OCI-M2 (cell line): ENCODE results near the gene FAM193B.
A peak's percentile ranks its signal among the peaks of the same experiment; 100 is the strongest.

Source experiments
- DNase-seq: peaks from one replicate; lab custom pipeline; 2025; ENCODE audit not compliant: unreplicated experiment; lab: John Stamatoyannopoulos, UW

The FAM193B gene

DNA sequence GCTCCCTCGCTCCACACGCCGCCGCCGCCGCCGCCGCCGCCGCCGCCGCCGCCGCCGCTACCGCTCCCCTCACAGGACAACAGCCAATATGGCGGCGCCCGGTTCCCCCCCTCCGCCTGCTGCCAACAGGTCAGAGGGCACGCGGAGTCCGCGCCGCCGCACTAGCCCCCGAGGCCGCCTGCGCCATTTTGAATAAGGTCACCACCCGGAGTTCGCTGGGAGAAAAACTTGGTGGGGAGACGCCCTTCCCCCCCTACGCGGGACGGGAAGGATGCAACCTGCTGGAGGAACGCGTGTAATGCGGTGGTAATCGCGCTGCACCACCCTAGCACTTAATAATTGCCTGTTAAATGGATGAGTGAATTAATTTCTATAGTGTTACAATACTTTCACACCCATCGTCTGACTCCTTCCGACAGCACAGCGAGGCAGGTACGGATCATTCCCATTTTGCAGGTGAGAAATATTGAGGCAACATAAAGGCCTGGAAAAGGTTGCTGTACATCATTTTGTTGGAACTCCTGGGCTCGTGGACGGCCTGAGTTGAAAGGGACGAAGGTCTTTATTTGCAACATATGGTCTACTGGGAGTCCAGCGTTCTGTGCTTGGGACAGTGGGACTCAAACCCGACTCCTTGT, at the start of gene FAM193B:
Gene FAM193B (minus strand): TSS at position 90 of the 638 bp plus-strand sequence. CDS start 105 bp downstream, outside the sequence.
- DNase-seq: peak; percentile 29

DNA sequence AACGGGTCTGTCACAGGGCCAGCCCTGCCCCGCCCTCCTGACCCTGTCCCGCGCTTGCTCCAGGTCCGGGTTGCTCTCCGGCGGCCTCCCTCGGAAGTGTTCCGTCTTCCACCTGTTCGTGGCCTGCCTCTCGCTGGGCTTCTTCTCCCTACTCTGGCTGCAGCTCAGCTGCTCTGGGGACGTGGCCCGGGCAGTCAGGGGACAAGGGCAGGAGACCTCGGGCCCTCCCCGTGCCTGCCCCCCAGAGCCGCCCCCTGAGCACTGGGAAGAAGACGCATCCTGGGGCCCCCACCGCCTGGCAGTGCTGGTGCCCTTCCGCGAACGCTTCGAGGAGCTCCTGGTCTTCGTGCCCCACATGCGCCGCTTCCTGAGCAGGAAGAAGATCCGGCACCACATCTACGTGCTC, 49.8 kb upstream of the FAM193B start:
- no peak for DNase-seq

DNA sequence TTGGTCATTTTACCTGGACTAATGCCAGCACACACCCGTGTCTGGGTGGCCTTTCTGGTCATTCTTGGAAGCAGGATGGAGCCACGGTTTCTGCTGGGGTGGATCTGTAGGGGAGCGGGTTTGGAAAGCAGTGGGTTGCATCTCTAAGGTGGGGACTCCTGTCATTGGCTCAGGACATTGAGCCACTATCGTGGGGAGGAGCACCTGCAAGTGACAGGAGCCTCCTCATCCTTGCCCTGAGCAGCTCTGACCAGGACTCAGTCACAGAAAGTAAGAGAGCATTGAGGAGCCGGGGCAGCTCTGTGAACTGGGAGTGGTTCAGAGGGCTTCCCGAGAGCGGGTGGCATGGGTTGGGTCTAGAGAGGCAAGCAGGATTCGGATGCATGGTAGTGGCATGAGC, 49.3 kb upstream of the FAM193B start:
- DNase-seq: no peak

DNA sequence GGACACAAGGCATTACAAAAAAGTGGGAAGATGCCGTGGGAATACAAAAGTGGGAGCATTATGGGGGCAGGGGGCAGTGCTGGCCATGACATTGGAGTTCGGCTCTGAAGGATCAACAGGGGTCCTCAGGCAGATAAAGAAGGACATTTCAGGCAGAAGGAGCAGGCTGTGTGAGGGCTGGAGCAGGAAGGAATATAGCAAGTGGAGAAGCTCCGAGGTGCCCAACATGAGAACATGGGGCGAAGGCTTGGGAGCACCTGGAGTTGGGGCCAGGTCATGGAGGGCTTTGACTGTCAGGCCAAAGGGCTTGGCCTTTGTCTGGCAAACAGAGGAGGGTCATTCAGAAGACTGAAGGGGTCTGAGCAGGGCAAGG, 48.1 kb upstream of the FAM193B start:
- DNase-seq: no peak

GRCh38 chr5:177601577-177602457, 47.5 kb upstream of the FAM193B start:
- DNase-seq: no peak

DNA sequence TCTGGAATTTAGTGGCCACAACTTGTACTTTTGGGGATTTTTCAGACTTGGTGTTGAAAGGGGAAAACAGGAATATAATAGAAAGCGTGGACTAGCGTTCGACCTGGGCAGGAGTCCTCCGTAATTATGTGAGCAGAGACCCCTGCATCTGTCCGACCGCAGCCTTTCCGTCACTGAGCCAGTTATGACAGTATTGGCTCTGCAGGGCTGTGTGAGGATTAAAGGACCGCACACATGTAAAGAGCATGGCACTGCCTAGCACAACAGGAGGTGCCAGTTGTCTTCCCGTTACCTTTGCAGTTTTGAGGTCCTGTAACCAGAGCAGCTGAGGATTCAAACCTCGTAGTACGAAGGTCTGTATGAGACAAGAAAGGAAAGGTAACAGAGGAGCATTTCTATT, 46.8 kb upstream of the FAM193B start:
- DNase-seq: no peak

DNA sequence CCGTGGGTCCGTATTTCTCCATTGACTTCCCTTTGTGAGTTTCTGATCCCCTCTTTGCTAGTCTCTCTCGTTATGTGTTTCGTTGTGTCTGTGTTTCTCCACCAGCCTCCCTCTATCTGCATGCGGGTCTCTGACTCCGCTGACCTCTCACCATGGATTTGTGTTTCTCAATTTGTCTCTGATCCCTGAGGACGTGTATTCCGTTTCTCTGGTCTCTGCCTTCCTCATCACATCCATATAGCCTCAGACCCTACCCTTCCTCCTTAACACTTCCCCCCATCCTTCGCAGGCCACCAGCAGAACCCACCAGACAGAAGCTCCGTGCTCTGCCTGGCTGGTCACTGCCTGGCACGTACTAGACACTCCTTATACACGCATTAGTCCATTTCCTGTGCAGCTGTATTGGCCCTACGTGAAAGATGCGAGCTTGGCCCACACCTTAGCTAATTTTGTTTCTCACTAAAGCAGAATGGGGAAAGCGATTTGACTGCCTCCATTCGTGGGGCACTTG, 46.2 kb upstream of the FAM193B start:
- no peak for DNase-seq

DNA sequence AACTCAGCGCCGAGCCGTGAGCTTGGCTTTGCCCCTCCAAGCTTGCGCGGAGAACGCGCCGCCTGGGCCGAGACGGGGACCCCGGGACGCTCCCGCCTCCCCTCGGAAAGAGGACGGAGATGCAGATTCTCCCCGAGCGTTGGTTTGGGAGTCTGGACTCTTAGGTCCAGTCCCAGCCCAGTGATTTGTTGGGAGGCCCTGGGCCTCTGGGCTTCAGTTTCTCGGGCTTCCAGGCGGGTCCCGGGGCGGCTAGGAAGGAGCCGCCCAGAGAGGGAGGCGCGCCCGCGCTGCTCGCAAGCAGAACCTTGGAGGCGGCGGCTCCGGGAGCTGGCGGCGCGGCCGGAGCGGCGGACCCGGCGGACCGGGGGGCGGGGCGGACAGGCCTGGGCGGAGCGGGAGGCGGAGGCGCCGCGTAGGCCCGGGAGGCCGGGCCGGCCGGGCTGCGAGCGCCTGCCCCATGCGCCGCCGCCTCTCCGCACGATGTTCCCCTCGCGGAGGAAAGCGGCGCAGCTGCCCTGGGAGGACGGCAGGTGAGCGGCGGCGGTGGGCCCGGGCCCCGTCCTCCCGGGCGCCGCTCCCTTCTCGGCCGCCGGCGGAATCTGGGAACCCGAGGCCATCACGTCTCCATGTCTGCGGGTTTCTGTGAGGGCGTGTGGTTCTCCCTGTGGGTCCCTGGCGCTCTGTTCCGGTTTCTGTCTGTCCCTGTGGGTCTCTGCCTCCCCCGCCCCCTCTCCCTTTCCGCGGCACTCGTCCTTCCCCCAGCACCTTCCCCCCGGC, 45.6 kb upstream of the FAM193B start, which contains the start of gene B4GALT7:
Gene B4GALT7 (plus strand): TSS at position 402 of the 777 bp plus-strand sequence. CDS start 79 bp downstream, at position 481.
- no peak for DNase-seq

DNA sequence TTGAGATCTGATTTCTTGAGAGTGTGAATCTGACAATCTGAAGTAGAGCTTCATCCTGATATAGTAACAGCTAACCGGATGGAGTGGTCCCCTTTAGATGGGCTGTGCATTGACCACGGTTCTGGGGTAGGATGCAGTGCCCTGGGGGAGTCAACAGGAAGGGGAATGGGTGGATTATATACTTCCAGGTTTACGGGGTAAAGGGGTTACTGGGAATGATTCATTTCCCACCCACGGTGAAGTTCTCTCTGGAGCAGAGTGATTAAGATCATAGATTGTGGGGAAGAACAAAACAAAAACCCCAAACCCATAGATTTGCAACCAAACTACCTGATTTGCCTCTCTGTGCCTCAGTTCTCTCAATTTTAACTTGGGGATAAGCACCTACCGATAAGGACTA, 44.1 kb upstream of the FAM193B start:
- DNase-seq: no peak

DNA sequence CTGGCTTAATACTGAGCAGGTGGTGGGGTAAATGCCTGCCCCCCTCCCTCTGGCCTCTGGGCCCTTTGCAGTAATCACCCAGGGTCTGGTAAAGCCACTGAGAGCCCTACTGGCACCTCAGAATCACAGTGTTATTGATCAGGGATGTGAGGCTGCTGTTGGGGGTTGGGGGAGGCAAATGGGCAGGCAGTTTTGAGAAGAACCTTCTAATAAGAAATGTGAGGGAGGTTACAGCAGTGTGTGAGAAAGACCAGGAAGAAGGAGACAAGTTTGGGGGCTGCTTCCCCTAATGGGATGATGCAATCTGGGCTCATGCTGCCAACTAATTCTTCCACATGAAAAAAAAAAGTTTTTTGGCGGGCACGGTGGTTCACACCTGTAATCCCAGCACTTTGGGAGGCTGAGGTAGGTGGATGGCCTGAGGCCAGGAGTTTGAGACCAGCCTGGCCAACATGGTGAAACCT, 42.4 kb upstream of the FAM193B start:
- no peak for DNase-seq

DNA sequence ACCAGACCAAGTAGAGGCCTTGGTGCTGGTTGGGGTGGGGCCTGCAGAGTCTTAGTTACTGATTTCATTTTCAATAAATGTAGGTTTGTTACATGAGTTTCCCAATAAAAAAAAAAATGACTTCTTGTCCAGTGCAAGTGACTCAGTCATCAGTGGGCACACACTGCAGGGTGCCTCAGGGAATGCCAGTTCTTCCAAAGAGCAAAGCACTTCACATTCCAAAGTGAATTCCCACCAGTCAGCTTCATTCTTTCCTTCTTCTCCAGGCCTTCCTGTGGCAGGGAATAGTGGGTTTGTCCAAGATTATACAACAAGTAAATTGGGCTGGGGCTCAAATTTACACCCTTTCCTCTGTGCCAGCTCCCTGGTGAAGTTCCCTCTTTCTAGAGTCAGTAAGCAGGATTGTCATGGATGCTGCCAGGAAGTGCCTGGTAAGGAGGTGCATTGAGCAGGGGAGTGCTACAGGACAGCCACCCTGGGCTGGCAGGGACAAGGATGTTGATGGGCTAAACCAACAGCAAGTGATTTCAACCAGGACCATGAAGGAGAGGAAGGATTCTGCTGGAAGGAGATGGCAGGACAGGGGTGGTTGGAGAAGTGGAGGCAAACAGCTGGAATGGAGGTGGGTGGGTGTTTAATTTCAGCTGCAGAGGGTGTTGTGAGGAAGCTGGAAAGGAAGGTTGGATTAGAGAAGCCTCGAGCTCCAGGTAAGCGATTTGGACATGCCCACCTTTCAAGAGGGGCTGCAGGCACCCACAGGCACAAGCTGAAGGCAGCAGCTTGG, 41.8 kb upstream of the FAM193B start:
- no peak for DNase-seq

- no peak for DNase-seq
These were observed 40.7 kb upstream of the FAM193B start for GRCh38 chr5:177595026-177595585.

DNA sequence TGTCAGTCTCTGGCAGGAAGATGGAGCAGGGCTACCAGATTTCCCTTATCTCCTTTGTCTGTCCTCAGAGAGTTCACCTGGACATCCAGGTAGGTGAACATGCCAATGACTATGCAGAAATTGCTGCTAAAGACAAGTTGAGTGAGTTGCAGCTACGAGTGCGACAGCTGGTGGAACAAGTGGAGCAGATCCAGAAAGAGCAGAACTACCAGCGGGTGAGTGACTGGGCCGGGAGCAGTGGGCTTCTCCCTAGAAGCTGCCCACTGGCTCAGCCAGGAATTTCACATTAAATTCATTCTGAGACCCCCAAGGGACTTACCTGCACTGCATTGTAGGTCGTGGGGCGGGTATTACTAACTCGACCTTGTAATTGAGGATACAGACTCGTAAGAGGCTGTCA, 39.7 kb upstream of the FAM193B start:
- DNase-seq: no peak

GRCh38 chr5:177593511-177593910, 39.1 kb upstream of the FAM193B start:
- DNase-seq: no peak

DNA sequence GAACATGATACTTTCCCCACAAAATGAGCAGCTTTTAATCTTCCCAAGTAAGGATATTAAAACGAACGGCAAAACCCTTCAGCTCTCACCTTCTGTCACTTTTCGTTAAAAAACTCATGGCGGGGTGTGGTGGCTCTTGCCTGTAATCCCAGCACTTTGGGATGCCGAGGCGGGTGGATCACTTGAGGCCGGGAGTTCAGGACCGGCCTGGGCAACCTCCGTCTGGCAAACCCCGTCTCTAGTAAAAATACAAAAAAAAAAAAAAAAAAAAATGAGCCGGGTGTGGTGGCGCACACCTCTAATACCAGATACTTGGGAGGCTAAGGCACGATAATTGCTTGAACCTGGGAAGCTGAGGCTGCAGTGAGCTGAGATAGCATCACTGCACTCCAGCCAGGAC, 38.5 kb upstream of the FAM193B start:
- DNase-seq: no peak

GRCh38 chr5:177592010-177592834, 37.9 kb upstream of the FAM193B start, which contains the start of gene TMED9:
Gene TMED9 (plus strand): TSS chr5:177592203. CDS start chr5:177592215, 12 bp downstream.
- DNase-seq: no peak

DNA sequence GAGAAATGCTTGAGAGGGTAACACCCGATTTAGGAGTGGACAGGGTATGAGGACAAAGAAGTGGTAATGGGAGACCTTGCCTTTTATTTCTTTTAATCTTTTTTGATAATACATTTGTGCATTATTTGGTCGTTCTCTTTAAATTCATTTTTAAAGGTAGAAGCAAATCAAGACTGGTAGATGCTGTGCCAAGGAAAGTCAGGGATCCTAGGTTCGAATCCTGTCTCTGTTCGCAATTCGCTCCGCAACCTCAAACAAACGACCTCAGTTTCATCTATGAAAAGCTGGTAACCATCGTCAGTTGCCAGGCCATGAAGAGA, 37.3 kb upstream of the FAM193B start:
- DNase-seq: no peak

DNA sequence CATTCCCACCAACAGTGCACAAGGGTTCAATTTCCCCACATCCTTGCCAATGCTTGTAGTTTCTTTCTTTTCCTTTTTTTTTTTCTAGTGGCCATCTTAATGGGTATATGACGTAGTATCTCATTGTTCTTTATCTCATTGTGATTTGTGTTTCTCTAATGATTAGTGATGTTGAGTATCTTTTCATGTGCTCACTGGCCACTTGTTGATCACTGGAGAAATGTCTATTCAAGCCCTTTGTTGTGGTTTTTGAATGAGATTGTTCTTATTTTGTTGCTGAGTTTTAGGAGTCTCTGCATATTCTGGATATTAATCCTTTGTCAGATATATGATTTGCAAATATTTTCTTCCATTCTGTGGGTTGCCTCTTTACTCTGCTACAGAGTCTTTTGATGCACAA, 36.0 kb upstream of the FAM193B start:
- DNase-seq: no peak

DNA sequence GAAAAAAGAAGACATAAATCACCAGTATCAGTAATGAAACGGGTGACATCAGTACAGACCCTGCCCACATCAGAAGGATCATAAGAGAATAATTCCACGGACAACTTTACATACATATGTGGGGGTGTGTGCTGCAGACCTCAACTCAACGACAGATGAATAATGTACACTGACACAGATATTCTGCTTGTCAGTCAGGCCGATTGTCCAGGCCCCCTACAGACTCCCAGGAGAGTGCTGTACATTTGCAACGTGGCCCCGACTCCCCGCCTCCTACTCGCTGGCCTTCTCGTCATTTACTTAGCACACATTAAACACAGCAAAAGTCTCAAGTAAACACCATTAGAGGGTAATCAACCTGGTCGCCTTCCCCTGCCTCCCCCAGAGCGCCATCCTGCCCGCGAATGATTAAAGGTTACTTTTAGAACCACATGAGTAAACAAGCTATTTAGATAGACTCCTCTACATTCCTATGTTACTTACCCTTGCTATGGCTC, 34.1 kb upstream of the FAM193B start:
- no peak for DNase-seq
